Measurements from ENCODE around the gene TMEM106B.

The TMEM106B gene

DNA sequence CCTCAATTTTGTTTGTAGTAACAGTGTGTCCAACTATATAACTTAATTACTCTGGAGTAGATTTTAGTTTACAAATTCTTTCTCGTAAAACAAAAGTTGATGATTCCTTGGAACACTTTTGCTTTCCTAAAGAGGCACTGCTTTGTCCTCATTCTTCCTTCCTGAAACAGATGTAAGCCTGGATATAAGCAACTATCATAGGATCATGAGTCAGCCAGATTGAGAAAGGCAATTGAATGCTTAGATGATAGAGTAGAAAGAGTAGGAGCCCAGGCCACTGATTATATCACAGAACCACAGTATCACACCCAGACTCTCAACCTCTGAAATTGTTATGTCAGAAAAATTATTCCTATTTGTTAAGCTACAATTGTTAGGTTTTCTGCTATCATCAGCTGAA, 69.9 kb downstream of the TMEM106B start:
- CTCF ChIA-PET, result no interaction called here
- POLR2A ChIA-PET, result no interaction called here
- no peak for TF ChIP-seq CTCF (IDR thresholded peaks at IDR 0.05; ENCODE audit: insufficient read depth, low read length, missing control alignments)
- DNase-seq (ENCODE audit: low read depth, low spot score), result no peak
- no peak overlapping the region for H3K4me3 ChIP-seq (ENCODE audit: low read depth, low read length)

DNA sequence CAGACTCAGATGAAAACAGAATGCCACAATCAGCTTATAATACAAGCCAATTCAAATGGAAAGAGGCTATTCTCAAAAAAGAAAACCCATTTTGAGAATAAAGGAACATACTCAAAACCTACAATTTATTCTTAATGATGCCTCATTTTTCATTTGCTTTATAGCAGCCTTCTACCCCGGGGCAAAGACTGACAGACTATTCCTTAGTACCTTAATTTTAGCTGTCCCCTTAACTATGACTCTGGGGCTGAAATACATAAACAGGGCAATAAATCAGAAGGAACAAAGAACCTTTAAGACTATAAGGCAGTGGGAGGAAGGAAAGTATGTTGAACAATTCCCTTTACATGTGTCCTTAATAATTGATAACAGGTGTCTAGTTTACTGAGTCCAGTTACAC, 76.8 kb downstream of the TMEM106B start:
- no peak overlapping the region for H3K4me3 ChIP-seq (ENCODE audit: low read depth, low read length)
- POLR2A ChIA-PET, result no interaction called here
- TF ChIP-seq CTCF (IDR thresholded peaks at IDR 0.05; ENCODE audit: insufficient read depth, low read length, missing control alignments), result no peak
- DNase-seq (ENCODE audit: low read depth, low spot score), result no peak
- CTCF ChIA-PET, result no interaction called here

DNA sequence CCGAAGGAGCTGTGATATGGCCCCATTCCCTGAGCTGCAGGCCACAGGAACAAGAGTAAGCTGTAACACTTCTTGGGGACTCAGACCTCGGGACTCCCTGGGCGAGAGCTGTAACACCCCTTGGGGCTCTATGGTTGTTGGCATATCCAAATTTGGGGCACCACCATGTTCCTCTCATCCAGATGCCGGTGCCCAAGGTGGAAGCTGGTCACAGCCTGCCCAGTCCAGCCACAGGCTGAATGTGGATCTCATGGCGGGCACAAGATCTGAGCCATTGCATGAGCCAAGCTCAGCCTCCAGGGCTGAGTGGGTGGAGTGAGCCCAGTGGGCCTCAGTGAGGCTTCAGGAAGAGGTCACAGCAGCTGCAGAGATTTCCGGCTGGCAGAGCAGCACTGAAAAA, 78.9 kb downstream of the TMEM106B start:
- ChIA-PET POLR2A (no interaction called here), CTCF (no interaction called here)
- H3K4me3 ChIP-seq (ENCODE audit: low read depth, low read length), result no peak overlapping the region
- no peak for TF ChIP-seq CTCF (IDR thresholded peaks at IDR 0.05; ENCODE audit: insufficient read depth, low read length, missing control alignments)
- DNase-seq (ENCODE audit: low read depth, low spot score), result no peak

- POLR2A ChIA-PET, result no interaction called here
- H3K4me3 ChIP-seq (ENCODE audit: low read depth, low read length), result no peak overlapping the region
- CTCF ChIA-PET, result no interaction called here
- TF ChIP-seq CTCF (IDR thresholded peaks at IDR 0.05; ENCODE audit: insufficient read depth, low read length, missing control alignments), result no peak
- DNase-seq (ENCODE audit: low read depth, low spot score), result no peak
Measured at GRCh38 chr7:12290761-12291160, 79.7 kb downstream of the TMEM106B start.

DNA sequence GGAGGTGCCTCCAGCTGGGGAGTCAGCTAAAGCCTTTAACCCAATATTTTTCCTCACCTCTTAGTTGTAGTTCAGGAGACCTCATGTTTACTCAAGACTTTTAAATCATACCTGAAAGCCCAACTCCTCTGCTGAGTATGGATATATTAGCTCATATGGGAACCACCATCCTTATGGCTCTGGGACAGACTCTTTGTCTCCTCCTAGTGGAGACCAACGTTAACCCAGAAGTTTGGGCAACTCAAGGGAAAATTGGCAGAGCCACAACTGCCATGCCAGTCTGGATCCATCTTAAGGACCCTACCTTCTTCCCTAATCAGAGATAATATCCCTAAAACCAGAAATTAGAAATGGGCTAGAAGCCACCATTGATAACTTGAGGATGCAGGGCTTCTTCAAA, 80.8 kb downstream of the TMEM106B start:
- TF ChIP-seq CTCF (IDR thresholded peaks at IDR 0.05; ENCODE audit: insufficient read depth, low read length, missing control alignments), result peak; percentile 15
- no peak for DNase-seq (ENCODE audit: low read depth, low spot score)
- H3K4me3 ChIP-seq (ENCODE audit: low read depth, low read length), result no peak overlapping the region
- ChIA-PET CTCF (interaction anchor here (1.1 kb wide), 1 partner anchor 225 kb away, joined by 3 read pairs; no protein-coding TSS in a partner anchor), POLR2A (no interaction called here)

All from AG04449 (cell line).